ENCODE data around the gene ICE1. TPM values are rescaled to one million over a fixed set of nuclear protein-coding genes. Genes with fewer than 3 reads are reported as not detected.

Gene ICE1
- total RNA-seq, 4 donors from 2014 or later, result 24.5 to 39.9 (median 31.4) TPM

DNA sequence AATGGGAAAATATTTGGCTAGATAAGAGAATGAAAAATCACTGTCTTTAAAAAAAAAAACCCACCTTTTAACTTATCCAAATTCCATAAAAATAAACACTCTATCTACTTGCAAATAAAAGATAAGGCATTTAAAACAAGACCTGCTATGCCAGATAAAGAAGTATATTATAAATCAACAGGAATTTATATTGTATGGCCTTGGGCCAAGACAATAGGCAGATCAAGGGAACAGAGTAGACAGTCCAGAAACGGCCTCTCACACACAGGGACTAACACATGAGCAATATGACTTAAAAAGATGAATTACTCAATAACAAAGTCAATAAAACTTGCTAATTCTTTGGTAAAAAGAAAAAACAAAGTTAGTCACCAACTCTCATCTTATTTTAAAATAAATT lies 34.7 kb upstream of the ICE1 start:
- TF ChIP-seq, protein P1, sequence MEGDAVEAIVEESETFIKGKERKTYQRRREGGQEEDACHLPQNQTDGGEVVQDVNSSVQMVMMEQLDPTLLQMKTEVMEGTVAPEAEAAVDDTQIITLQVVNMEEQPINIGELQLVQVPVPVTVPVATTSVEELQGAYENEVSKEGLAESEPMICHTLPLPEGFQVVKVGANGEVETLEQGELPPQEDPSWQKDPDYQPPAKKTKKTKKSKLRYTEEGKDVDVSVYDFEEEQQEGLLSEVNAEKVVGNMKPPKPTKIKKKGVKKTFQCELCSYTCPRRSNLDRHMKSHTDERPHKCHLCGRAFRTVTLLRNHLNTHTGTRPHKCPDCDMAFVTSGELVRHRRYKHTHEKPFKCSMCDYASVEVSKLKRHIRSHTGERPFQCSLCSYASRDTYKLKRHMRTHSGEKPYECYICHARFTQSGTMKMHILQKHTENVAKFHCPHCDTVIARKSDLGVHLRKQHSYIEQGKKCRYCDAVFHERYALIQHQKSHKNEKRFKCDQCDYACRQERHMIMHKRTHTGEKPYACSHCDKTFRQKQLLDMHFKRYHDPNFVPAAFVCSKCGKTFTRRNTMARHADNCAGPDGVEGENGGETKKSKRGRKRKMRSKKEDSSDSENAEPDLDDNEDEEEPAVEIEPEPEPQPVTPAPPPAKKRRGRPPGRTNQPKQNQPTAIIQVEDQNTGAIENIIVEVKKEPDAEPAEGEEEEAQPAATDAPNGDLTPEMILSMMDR (IDR thresholded peaks at IDR 0.05; ENCODE audit: low read depth), result no peak

DNA sequence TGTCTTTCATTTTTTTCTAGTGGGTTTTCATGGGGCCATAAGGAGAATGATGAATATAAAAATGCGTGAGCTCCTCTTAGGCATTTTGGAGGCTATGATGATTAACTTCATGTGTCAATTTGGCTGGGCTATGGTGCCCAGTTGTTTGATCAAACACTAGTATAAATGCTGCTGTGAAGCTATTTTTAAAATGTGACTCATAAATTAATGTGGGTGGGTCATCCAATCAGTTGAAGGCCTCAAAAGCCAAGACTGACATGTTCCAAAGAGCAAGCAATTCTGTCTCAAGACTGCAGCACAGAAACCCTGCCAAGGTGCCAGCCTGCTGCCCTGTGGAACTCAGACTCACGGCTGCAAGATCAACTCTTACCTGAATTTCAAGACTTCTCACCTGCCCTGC lies 24.4 kb upstream of the ICE1 start:
- TF ChIP-seq, protein P1 (IDR thresholded peaks at IDR 0.05; ENCODE audit: low read depth), result no peak

DNA sequence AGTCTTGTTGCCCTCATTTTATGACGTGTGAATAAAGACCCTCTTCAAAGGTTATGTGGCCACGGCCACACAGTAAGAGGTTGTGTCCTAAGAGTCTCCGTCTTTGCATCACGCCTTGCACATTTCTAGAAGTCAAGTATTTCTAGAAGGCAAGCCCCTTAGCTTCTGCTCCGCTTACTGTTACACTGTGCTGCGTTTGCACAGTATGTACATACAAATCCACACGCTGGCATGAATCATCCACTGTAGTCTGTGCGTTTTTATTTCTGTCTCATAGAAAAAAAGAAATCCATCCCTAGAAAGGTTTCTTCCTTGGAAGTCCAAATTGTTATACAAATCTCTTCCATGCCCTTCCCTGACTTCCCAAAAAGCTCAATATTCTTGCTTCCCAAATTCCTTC lies 21.4 kb upstream of the ICE1 start:
- TF ChIP-seq, protein P1 (IDR thresholded peaks at IDR 0.05; ENCODE audit: low read depth), result no peak

DNA sequence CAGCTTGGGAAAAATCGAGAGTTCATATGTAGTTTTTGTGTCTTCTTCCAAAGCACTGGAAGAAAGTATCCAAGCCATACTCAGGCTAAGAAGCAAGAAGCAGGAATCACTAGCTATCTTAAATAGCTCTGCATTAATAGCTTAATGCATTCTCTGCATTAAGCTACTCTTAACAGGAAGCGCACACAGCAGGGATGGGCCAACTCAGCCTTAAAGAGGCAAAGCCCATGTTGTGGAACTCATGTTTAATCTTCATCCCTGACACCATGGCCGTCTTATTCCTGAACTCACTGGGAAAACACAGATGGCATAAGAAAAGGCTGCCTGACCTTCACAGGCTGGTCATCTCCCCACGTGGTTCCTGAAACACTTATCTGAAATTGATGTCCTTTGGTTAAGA lies 18.7 kb upstream of the ICE1 start:
- TF ChIP-seq, protein P1 (IDR thresholded peaks at IDR 0.05; ENCODE audit: low read depth), result no peak

DNA sequence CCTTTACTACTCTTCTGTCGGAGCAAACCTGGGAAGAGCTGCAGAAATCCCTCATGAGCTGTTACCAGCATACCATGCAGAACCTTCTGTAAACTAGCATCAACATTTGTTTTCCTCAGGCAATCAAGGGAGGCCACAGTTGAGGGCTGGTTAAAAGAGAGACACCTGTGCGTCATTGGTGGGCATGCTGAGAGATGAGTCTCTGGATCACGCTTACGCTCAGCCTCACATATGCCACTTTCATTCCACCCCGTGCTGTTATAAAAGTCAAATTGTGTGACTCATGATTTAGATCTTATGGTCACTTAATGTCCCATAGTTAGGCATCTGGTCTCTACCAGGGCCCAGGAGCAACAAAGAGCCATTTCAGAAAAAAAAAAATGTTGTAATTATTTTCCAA lies 18.1 kb upstream of the ICE1 start:
- TF ChIP-seq, protein P1 (IDR thresholded peaks at IDR 0.05; ENCODE audit: low read depth), result no peak

DNA sequence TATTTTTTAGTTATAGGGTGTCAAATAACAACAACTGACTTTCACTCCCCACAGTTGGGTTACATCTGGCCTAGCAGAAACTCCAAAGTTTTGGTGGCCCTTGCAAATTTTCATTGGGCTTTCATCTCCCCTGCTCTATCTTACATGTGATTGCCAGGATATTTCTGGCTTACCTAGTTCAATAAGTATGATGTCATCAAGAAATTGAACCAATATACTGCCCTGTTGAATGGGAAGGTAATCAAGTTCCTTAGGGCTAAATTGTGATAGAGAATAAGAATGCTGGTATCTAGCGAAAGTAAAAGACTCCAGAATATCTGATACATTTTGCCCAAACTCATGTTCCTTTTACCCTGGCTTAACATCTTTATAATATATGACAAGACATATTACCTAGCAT lies 17.0 kb upstream of the ICE1 start:
- TF ChIP-seq, protein P1 (IDR thresholded peaks at IDR 0.05; ENCODE audit: low read depth), result no peak

DNA sequence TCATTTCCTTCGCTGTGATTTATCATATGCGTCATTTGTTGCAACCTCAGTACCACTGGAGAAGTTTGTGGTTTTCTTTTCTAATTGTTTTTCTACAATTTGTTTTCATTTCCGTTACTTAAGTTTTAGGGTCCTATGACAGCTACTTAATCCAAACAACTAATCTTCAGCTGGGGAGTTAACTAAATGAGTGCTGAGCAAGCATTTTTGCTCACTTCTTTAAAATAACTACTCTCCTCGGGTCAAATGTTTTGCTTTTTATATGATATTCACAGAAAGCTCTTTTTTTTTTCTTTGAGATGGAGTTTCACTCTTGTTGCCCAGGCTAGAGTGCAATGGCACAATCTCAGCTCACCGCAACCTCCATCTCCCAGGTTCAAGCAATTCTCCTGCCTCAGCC lies 14.6 kb upstream of the ICE1 start:
- TF ChIP-seq, protein P1 (IDR thresholded peaks at IDR 0.05; ENCODE audit: low read depth), result no peak
